ENCODE data around the gene NR6A1. TPM values are rescaled to one million over a fixed set of nuclear protein-coding genes. Genes with fewer than 3 reads are reported as not detected.

NR6A1 gene
- total RNA-seq, 1 donor from 2014 or later = 60.7 TPM

GRCh38 chr9:124562328-124562727, 208.8 kb downstream of the NR6A1 start:
- DNase-seq (ENCODE audit: low read depth, low spot score) = peak; percentile 18
- H3K27ac Mint-ChIP-seq (ENCODE audit: unreplicated experiment) = no peak overlapping the region
- TF ChIP-seq CTCF (conservative IDR thresholded peaks at IDR 0.05) = no peak
- H3K27me3 Mint-ChIP-seq (ENCODE audit: low read depth) = no peaks in the 10 kb centered on the region
- peaks cover 21% of the 10 kb centered on the region for H3K4me1 Mint-ChIP-seq
- peaks cover 4% of the 10 kb centered on the region for H3K36me3 Mint-ChIP-seq (ENCODE audit: low read depth)
- H3K9me3 Mint-ChIP-seq = no peaks in the 10 kb centered on the region
- no peak overlapping the region for H3K4me3 Mint-ChIP-seq

- no peak for TF ChIP-seq CTCF (conservative IDR thresholded peaks at IDR 0.05)
- Mint-ChIP-seq H3K27ac (ENCODE audit: unreplicated experiment) (no peak overlapping the region), H3K4me1 (peaks cover 13% of the 10 kb centered on the region), H3K9me3 (no peaks in the 10 kb centered on the region), H3K4me3 (no peak overlapping the region), H3K27me3 (ENCODE audit: low read depth) (no peaks in the 10 kb centered on the region), H3K36me3 (ENCODE audit: low read depth) (no peaks in the 10 kb centered on the region)
- no peak for DNase-seq (ENCODE audit: low read depth, low spot score)
Observed at GRCh38 chr9:124559871-124560270, 211.2 kb downstream of the NR6A1 start.

- H3K4me3 Mint-ChIP-seq = no peak overlapping the region
- no peak overlapping the region for H3K27ac Mint-ChIP-seq (ENCODE audit: unreplicated experiment)
- no peaks in the 10 kb centered on the region for H3K36me3 Mint-ChIP-seq (ENCODE audit: low read depth)
- TF ChIP-seq CTCF (conservative IDR thresholded peaks at IDR 0.05) = no peak
- no peaks in the 10 kb centered on the region for H3K27me3 Mint-ChIP-seq (ENCODE audit: low read depth)
- H3K4me1 Mint-ChIP-seq = peaks cover 13% of the 10 kb centered on the region
- no peaks in the 10 kb centered on the region for H3K9me3 Mint-ChIP-seq
- DNase-seq (ENCODE audit: low read depth, low spot score) = no peak
Observed at GRCh38 chr9:124558777-124559470, 212.2 kb downstream of the NR6A1 start.

GRCh38 chr9:124557895-124558294, 213.2 kb downstream of the NR6A1 start:
- H3K36me3 Mint-ChIP-seq (ENCODE audit: low read depth) = no peaks in the 10 kb centered on the region
- TF ChIP-seq CTCF (conservative IDR thresholded peaks at IDR 0.05) = no peak
- H3K27me3 Mint-ChIP-seq (ENCODE audit: low read depth) = no peaks in the 10 kb centered on the region

DNA sequence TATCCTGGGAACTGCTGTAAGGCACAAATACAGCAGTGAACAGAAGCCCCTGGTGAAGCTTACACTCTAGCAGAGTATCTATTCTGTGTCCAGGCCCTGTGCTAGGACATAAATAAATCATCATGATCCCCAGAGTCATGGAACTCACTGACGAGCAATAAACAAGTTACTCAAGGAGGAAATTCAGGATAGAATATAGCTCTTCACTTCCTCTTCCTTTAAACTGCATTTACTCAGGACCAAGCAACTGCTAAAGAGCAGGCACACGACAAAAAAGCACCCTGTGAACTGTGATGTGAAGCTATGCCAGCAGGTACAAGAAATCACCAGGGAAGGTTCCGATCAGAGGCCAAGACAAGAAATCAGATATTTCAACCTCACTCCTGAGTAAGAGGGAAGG, 216.1 kb downstream of the NR6A1 start:
- Mint-ChIP-seq H3K4me3 (no peak overlapping the region), H3K9me3 (no peaks in the 10 kb centered on the region), H3K36me3 (ENCODE audit: low read depth) (no peaks in the 10 kb centered on the region), H3K27me3 (ENCODE audit: low read depth) (no peaks in the 10 kb centered on the region), H3K4me1 (no peaks in the 10 kb centered on the region), H3K27ac (ENCODE audit: unreplicated experiment) (no peak overlapping the region)
- no peak for DNase-seq (ENCODE audit: low read depth, low spot score)
- TF ChIP-seq CTCF (conservative IDR thresholded peaks at IDR 0.05) = no peak

More at GRCh38 chr9:124557895-124558294, 213.2 kb downstream of the NR6A1 start:
- Mint-ChIP-seq H3K27ac (ENCODE audit: unreplicated experiment) (no peak overlapping the region), H3K9me3 (no peaks in the 10 kb centered on the region), H3K4me3 (no peak overlapping the region), H3K4me1 (peaks cover 12% of the 10 kb centered on the region)
- DNase-seq (ENCODE audit: low read depth, low spot score) = no peak
